ENCODE data around the gene PHF5A. TPM values are rescaled to one million over a fixed set of nuclear protein-coding genes. Genes with fewer than 3 reads are reported as not detected.
"Not testable (repeated sequence)": the region's sequence is repeated elsewhere in the genome, so short reads cannot be mapped to it uniquely, and the experiment has no call there.

The PHF5A gene
- total and polyA plus RNA-seq, 12 donors, result 18.2 to 50.8 (median 29.3) TPM

GRCh38 chr22:41444360-41445128 lies 23.9 kb downstream of the PHF5A start:
- H3K4me3 ChIP-seq, result peak overlapping the region; percentile 48 to 93 (median 69)
- peak overlapping the region; percentile 95 to 100 (median 100) for H3K27ac ChIP-seq
- peaks cover 0 to 13% of the 10 kb centered on the region in 2 donors for H3K36me3 ChIP-seq (replicated peaks in 1 of 2)
- peaks cover 28 to 52% of the 10 kb centered on the region in 2 donors for H3K4me1 ChIP-seq (replicated peaks in 1 of 2)
- DNase-seq, result peak; percentile 92 to 97 (median 96)
- intact Hi-C loops (cut with DNase I), result no loop called here
- no peaks in the 10 kb centered on the region for H3K9me3 ChIP-seq (replicated peaks in 1 of 3)
- WGBS, 4 donors, result 0 to 1% (median 0%) methylated on average over 22 to 35 of the region's 35 CpGs
- TF ChIP-seq CTCF (IDR thresholded peaks at IDR 0.05), result no peak
- TF ChIP-seq POLR2A (IDR thresholded peaks at IDR 0.05), result peak in 1 of 2 donors; percentile 69
- H3K27me3 ChIP-seq, result no peaks in the 10 kb centered on the region

GRCh38 chr22:41442240-41442792 lies 26.2 kb downstream of the PHF5A start:
- TF ChIP-seq CTCF (IDR thresholded peaks at IDR 0.05), result no peak
- no peak for TF ChIP-seq POLR2A (IDR thresholded peaks at IDR 0.05)
- H3K4me3 ChIP-seq, result no peak overlapping the region
- no peaks in the 10 kb centered on the region for H3K27me3 ChIP-seq
- no peak for DNase-seq
- 60 to 71% (median 64%) methylated on average over 2 of the region's 2 CpGs for WGBS, 4 donors
- no peaks in the 10 kb centered on the region for H3K9me3 ChIP-seq (replicated peaks in 1 of 3)
- peaks cover 0 to 20% of the 10 kb centered on the region in 2 donors for H3K36me3 ChIP-seq (replicated peaks in 1 of 2)
- H3K27ac ChIP-seq, result peak overlapping the region in 2 of 5 donors; percentile 12 to 26
- H3K4me1 ChIP-seq (replicated peaks in 1 of 2), result peaks cover 30 to 61% of the 10 kb centered on the region in 2 donors
- intact Hi-C loops (cut with DNase I), result no loop called here

GRCh38 chr22:41440511-41440910 lies 28.0 kb downstream of the PHF5A start:
- H3K36me3 ChIP-seq (replicated peaks in 1 of 2), result peaks cover 0 to 37% of the 10 kb centered on the region in 2 donors
- H3K27me3 ChIP-seq; intact Hi-C loops (cut with DNase I); H3K9me3 ChIP-seq (replicated peaks in 1 of 3); H3K4me3 ChIP-seq; DNase-seq: not testable (repeated sequence)
- H3K27ac ChIP-seq, result peak overlapping the region in 3 of 5 donors; percentile 7 to 48 (median 26)
- peaks cover 30 to 74% of the 10 kb centered on the region in 2 donors for H3K4me1 ChIP-seq (replicated peaks in 1 of 2)
- 70 to 76% (median 75%) methylated on average over 5 of the region's 5 CpGs for WGBS, 4 donors

GRCh38 chr22:41437198-41437597 lies 31.3 kb downstream of the PHF5A start:
- no peak overlapping the region for H3K4me3 ChIP-seq
- peak in 5 of 7 donors; percentile 39 to 64 (median 46) for DNase-seq
- H3K36me3 ChIP-seq (replicated peaks in 1 of 2), result peaks cover 0 to 54% of the 10 kb centered on the region in 2 donors
- intact Hi-C loops (cut with DNase I), result no loop called here
- no peaks in the 10 kb centered on the region for H3K27me3 ChIP-seq
- H3K9me3 ChIP-seq (replicated peaks in 1 of 3), result no peaks in the 10 kb centered on the region
- peaks cover 23 to 65% of the 10 kb centered on the region in 2 donors for H3K4me1 ChIP-seq (replicated peaks in 1 of 2)
- TF ChIP-seq CTCF (IDR thresholded peaks at IDR 0.05) (no peak), POLR2A (IDR thresholded peaks at IDR 0.05) (no peak)
- WGBS, 4 donors, result 37 to 55% (median 47%) methylated on average over 3 to 7 of the region's 7 CpGs
- peak overlapping the region in 2 of 5 donors; percentile 13 to 65 for H3K27ac ChIP-seq

All from adrenal gland (tissue), 12 donors.